GM19438 (cell line): ENCODE measurements around the gene SH3BGRL3.
"Not testable (repeated sequence)": the region's sequence is repeated elsewhere in the genome, so short reads cannot be mapped to it uniquely, and the experiment has no call there.

Experiments
- ATAC-seq: cut with Tn5 transposase; IDR thresholded peaks from one replicate; pipeline ENCODE4 v1.9.1; 2021; ENCODE audit warnings: low read depth; ENCODE audit not compliant: unreplicated experiment

The SH3BGRL3 gene

GRCh38 chr1:26279456-26280332, at the start of gene SH3BGRL3:
Gene SH3BGRL3, plus strand, starts transcription at chr1:26280086. Its CDS starts 70 bp downstream, at chr1:26280156.
- ATAC-seq: peak; percentile 75

GRCh38 chr1:26230682-26231081, 49.2 kb upstream of the SH3BGRL3 start:
- ATAC-seq: not testable (repeated sequence)

DNA sequence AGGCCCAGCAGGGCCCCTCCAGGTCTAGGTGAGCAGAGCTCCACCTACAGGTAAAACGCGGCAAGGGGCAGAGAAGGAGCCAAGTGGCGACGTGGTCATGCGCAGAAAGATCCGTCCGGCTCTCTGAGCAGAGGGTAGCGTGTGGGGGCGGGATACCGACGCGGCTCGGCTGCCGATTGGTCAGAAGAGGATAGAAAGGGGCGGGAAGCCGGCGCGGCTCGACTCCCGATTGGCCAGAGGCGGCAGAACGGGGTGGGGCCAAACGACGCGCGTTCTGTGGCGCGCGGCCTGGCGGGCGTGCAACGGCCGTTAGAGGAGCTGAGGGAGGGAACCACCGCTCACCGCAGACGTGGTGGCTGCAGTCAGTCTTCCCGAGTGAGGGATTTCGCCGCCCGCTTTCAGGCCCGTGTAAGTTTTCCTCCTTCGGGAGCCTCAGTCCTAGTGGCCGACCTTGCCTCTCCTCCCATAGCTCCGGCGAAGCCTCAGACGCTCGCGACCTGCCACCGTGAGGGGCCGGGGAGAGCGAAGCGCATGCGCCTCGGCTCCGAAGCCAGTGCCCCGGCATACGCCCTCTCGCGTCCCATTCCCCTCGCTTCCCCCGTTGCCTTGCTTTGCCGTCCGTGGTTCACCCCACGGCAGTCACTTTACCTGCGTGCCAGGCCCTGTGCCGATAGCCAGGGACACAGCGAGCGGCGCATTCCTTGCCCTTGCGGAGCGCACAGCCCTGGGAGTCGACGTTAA, 45.8 kb upstream of the SH3BGRL3 start, which contains the start of gene CEP85:
Gene CEP85 (plus strand): TSS at position 298 of the 741 bp plus-strand sequence. CDS start 5,584 bp downstream, outside the sequence.
- peak; percentile 85 for ATAC-seq

DNA sequence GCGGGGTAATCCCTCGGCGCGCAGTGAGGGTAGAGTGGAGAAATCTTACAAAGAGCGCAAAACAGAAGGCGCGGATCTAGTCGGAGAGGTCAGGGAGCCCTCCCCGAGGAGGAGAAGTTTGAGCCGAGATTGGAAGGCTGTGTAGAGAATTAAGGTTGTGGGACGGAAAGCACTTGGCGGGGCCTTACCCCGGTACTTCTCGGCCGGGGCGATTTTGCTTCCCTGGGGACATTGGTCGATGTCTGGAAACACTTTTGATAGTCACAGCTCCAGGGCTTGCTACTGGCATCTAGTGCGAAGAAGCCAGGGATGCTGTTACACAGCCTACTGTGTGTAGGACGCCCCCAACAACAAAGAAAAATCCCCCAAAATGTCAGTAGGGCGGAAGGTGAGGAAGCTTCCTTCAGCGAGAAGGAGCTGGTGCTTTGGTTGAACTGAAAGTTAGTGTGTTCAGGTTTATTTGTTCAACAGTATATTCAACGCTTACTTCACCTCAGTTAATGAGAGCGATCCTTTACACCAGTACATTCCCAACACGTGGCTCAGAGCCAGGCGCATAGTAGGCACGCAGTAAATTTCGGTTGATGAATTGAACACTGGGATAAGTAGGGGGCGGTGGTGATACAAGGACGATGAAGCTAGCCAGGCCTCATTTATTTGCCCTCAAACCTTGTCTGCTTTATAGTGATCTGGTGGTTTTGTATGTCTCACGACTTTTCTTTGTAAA, 45.1 kb upstream of the SH3BGRL3 start:
- ATAC-seq: no peak

GRCh38 chr1:26237230-26237966, 42.5 kb upstream of the SH3BGRL3 start:
- ATAC-seq: no peak

DNA sequence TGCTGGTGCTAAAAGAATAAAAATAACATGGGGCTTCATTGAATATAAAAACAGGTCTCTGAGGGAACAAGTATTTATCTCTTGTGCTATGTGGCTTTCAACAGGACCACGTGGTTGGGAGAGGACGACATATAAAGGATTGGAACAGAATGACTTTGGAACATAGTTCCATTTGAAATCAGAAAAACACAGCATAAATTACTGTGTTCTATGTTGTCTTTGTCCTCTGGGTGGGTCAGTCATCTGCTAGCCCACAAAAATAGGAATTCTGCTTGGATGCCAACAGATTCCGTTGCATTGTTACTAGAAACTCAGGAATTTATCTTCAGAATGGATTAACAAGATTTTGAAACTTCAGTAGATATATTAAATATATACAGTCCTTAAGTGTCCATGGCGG, 40.0 kb upstream of the SH3BGRL3 start:
- no peak for ATAC-seq

DNA sequence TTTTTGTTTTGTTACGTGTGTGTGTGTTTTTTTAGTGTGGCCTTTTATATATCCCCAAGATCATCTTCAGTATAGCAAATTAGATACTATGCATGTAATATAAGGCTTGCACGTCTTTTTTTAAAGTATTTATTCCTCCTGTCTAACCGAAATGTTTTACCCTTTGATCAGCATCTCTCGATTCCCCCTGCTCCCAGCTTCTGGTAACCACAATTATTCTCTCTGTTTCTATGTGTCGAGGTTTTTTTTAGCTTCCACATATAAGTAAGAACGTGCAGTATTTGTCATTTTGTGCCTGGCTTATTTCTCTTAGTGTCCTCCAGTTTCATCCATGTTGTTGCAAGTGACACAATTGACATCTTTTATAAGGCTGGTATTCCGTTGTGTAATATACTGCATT, 27.2 kb upstream of the SH3BGRL3 start:
- ATAC-seq: no peak

DNA sequence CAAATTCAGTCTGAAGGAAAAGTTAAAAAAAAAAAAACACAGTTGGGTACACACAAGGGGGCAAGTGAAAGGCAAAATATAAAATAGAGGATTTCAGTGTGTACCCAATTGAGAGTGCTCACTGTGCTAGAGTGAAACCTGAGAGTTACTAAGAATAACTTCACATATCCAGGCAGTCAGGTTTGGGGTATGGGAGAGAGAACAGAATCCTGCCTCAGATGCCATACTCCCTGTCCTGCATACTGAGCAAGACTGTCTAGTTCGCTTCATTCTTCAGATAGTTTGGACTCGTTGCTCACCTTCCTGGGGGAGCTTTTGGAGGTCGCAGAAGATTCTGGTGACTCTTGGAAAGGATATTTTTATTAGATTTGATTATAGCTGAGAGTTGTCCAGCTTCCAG, 25.5 kb upstream of the SH3BGRL3 start:
- ATAC-seq: no peak

DNA sequence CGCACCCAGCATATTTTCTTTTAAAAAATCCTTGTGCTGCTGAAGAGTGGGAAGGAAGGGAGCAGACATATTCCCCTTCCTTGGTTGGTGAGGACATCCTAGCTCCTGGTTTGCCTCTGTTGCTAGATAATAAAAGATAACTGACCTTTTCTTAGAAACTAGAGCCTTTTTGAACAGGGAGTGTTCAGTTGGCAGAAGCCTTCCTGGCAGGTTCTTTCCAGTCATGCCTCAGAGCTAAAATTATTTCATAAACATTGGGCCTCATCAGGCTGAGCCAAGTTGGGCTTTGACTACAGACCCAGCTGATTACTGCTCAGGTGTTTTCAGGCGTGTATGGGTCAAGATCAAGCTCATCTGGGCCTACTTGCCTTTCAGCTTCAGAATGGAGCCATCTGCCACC, 22.7 kb upstream of the SH3BGRL3 start:
- ATAC-seq: no peak

DNA sequence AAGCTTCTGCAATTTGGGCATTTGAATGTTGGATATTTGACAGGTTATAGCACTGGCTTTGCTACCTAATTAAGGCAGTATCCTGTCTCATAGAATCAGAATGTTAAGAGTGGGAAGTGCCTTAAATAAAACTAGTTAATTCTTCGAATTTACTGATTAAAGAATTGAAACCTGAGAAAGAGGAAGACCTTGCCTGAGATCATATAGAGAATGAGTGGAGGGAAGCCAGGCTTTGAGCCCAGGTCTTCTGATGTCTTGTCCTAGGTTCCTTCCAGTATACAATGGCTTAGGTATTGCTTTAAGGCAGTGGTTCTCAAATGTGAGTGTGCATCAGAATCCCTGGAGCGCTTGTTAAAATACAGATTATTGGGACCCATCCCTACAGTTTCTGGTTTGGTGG, 20.9 kb upstream of the SH3BGRL3 start:
- no peak for ATAC-seq

DNA sequence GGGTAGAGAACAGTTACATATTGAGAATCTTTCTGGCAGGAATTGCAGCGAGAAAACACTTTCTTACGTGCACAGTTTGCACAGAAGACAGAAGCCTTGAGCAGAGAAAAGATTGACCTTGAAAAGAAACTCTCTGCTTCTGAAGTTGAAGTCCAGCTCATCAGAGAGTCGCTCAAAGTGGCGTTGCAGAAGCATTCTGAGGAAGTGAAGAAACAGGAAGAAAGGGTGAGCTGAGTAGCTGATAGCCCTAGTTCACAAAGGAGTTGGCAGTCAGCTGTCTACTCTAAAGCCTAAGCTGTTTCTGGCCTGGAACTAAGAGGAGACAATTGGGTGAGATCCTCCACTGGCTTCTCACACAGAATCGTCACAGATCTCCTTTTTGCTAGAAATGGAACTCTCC, 20.3 kb upstream of the SH3BGRL3 start:
- no peak for ATAC-seq

DNA sequence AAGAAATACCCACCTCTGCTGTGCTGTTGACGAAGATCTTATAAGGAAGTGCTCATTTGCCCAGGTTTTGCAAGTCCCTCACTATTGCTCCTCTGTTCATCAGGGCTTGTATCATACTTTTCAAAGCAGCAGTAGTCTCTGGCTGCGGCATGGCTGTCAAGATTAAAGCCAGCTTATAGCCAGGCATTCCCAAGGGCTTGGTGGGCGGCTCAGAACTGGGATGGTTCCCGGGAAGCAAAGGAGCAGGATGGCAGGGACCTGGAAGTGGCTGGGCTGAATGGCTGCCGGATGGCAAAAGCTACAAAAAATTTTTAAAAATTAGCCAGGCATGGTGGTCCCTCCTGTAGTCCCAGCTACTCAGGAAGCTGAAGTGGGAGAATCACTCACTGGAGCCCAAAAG, 16.7 kb upstream of the SH3BGRL3 start:
- no peak for ATAC-seq

- ATAC-seq: no peak
Measured at GRCh38 chr1:26265405-26265804, 14.5 kb upstream of the SH3BGRL3 start.

GRCh38 chr1:26268290-26269197, 11.3 kb upstream of the SH3BGRL3 start:
- no peak for ATAC-seq

DNA sequence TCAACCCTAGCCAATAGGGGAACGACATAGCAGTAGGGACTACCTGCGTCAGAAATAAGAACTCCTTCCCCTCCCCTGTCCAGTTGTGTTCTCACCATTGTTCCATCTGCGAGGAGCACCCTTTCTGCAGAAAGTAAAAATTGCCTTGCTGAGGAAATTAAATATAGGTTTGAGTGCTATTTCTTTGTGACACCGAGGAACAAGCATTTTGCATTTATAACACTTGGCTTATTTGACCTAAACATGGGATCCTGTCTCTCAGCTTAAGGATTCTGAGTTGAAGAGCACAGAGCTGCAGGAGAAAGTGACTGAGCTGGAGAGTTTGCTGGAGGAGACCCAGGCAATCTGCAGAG, 10.7 kb upstream of the SH3BGRL3 start:
- ATAC-seq: no peak

- ATAC-seq: no peak
Measured at GRCh38 chr1:26274801-26275425, 5.0 kb upstream of the SH3BGRL3 start.

- no peak for ATAC-seq
Measured at GRCh38 chr1:26275580-26276431, 4.1 kb upstream of the SH3BGRL3 start.

DNA sequence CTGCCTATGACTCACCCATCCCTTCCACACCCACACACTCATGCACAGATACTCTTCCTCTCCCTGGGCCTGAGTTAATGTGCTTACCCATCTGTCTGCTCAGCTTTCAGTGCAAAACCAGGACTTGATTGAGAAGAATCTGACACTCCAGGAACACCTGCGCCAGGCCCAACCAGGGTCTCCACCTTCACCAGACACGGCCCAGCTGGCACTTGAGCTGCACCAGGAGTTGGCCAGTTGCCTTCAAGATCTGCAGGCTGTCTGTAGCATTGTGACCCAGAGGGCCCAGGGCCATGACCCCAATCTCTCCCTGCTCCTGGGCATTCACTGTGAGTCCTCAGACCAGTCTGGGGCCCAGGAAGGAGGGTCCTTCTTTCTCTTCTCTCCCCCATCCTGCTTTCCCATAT, 3.5 kb upstream of the SH3BGRL3 start:
- no peak for ATAC-seq
